B cell (primary cell): ENCODE data around the gene ANTXRL. TPM values are rescaled to one million over a fixed set of nuclear protein-coding genes. Genes with fewer than 3 reads are reported as not detected.

Source experiments
- ATAC-seq: fragments of 200-7000 bp; cut with Tn5 transposase; one replicate; pipeline ENCODE4 v1.10.0; 2021; ENCODE audit warnings: low read depth, mild to moderate bottlenecking, moderate number of reproducible peaks, moderate library complexity
- CTCF ChIA-PET: fragments of 350-600 bp; sonication (Branson Sonifier 250); formaldehyde crosslinking; loops from one replicate; lab custom pipeline; 2021; ENCODE audit warnings: antibody characterized with exemption, inconsistent platforms; lab: Charles Lee
- POLR2A ChIA-PET: fragments of 350-600 bp; sonication (Branson Sonifier 250); formaldehyde crosslinking; loops from one replicate; lab custom pipeline; 2021; ENCODE audit warnings: antibody characterized with exemption; lab: Charles Lee
- DNase-seq: peaks from one replicate; pipeline ENCODE4 v3.0.0; 2013
- H2AFZ ChIP-seq: 2 replicates; pipeline ENCODE4 v1.6.1; 2012; ENCODE audit warnings: mild to moderate bottlenecking, low read depth, low read length; ENCODE audit not compliant: insufficient read depth, poor library complexity, severe bottlenecking
- H3K27ac ChIP-seq, 2 donors: 1 replicate in 1 of 2; 2 replicates in 1 of 2; pipeline ENCODE4 v1.5.1; 2012 to 2013; ENCODE audit warnings: low read length in 2 of 2, mild to moderate bottlenecking in 2 of 2, moderate library complexity in 1 of 2
- H3K27me3 ChIP-seq, 4 experiments: fragments of 200-600 bp in 1 of 4; sonication (generic) in 1 of 4; replicated peaks in 1 of 4; 1 replicate in 2 of 4; 2 replicates in 2 of 4; pipeline versions ENCODE4 v1.6.1 to v1.7.0; 2013 to 2016; ENCODE audit warnings: low read length in 3 of 4, mild to moderate bottlenecking in 2 of 4, mixed read lengths in 1 of 4, moderate library complexity in 1 of 4; ENCODE audit not compliant: insufficient read depth in 4 of 4, control insufficient read depth in 3 of 4; ENCODE audit errors: control extremely low read depth in 1 of 4
- H3K36me3 ChIP-seq, 2 experiments: replicated peaks in 1 of 2; 1 replicate in 1 of 2; 2 replicates in 1 of 2; pipeline versions ENCODE4 v1.6.1 to v1.7.1; 2013; ENCODE audit warnings: low read length in 1 of 2; ENCODE audit not compliant: insufficient read depth in 2 of 2, control insufficient read depth in 1 of 2; ENCODE audit errors: control extremely low read depth in 1 of 2, extremely low read depth in 1 of 2
- H3K4me1 ChIP-seq, 2 donors: fragments of 200-600 bp in 1 of 2; sonication (generic) in 1 of 2; 1 replicate in 1 of 2; 2 replicates in 1 of 2; pipeline versions ENCODE4 v1.5.1 to v1.6.1; 2013 to 2017; ENCODE audit warnings: low read length in 2 of 2; ENCODE audit not compliant: control insufficient read depth in 2 of 2, insufficient read depth in 2 of 2
- H3K4me2 ChIP-seq: replicated peaks from 2 replicates; pipeline ENCODE3; 2012; ENCODE audit warnings: mild to moderate bottlenecking, low read depth, low read length; ENCODE audit not compliant: poor library complexity, severe bottlenecking
- H3K4me3 ChIP-seq, 5 experiments: fragments of 200-600 bp in 1 of 5; sonication (generic) in 1 of 5; 1 replicate in 3 of 5; 2 replicates in 2 of 5; pipeline versions ENCODE4 v1.5.1 to v1.7.0; 2011 to 2016; ENCODE audit warnings: low read length in 4 of 5, mild to moderate bottlenecking in 4 of 5, low read depth in 2 of 5, control low read depth in 1 of 5, moderate library complexity in 1 of 5; ENCODE audit not compliant: insufficient read depth in 1 of 5; ENCODE audit errors: control extremely low read depth in 1 of 5, extremely low read depth in 1 of 5
- H3K79me2 ChIP-seq: fragments of 200-600 bp; sonication (generic); one replicate; pipeline ENCODE4 v1.6.0; 2016; ENCODE audit warnings: low read length; ENCODE audit not compliant: control insufficient read depth, insufficient read depth
- H3K9ac ChIP-seq: fragments of 200-600 bp; sonication (generic); 2 replicates; pipeline ENCODE4 v1.6.1; 2017; ENCODE audit warnings: mild to moderate bottlenecking, low read length, moderate library complexity
- H3K9me3 ChIP-seq, 3 donors: one replicate each; pipeline versions ENCODE4 v1.6.1 to v1.7.1; 2013; ENCODE audit warnings: low read length in 2 of 3; ENCODE audit not compliant: control insufficient read depth in 2 of 3, insufficient read depth in 1 of 3; ENCODE audit errors: control extremely low read depth in 1 of 3
- H4K20me1 ChIP-seq: 2 replicates; pipeline ENCODE4 v1.6.0; 2012; ENCODE audit warnings: mild to moderate bottlenecking, low read length; ENCODE audit not compliant: insufficient read depth, control insufficient read depth, poor library complexity, severe bottlenecking
- H3K27ac Mint-ChIP-seq: one replicate; pipeline ENCODE4 v1.8.0; 2021; ENCODE audit warnings: mixed read lengths
- H3K27me3 Mint-ChIP-seq: one replicate; pipeline ENCODE4 v1.8.0; 2021; ENCODE audit warnings: mixed read lengths
- H3K4me1 Mint-ChIP-seq: one replicate; pipeline ENCODE4 v1.8.0; 2021; ENCODE audit warnings: mixed read lengths
- H3K4me3 Mint-ChIP-seq: one replicate; pipeline ENCODE4 v1.8.0; 2021; ENCODE audit warnings: mixed read lengths
- H3K9me3 Mint-ChIP-seq: one replicate; pipeline ENCODE4 v1.8.0; 2022; ENCODE audit warnings: mixed read lengths; ENCODE audit not compliant: insufficient read depth
- CTCF ChIP-seq: fragments of 200-600 bp; IDR thresholded peaks from one replicate; pipeline ENCODE4 v1.8.0; 2022; ENCODE audit warnings: antibody characterized with exemption, mild to moderate bottlenecking
- EZH2 ChIP-seq: IDR thresholded peaks from 2 replicates; pipeline ENCODE4 v1.6.1; 2012; ENCODE audit warnings: borderline replicate concordance, low read depth, mild to moderate bottlenecking, moderate library complexity, low read length; ENCODE audit not compliant: insufficient read depth, poor library complexity, severe bottlenecking
- WGBS: methylation state at CpG from one replicate; pipeline ENCODE4 v1.1.5; 2013; ENCODE audit warnings: missing lambda C conversion rate; ENCODE audit not compliant: insufficient coverage; 5-methylcytosine and 5-hydroxymethylcytosine counted together
- intact Hi-C: fragments of 100-400 bp; cut with micrococcal nuclease; formaldehyde crosslinking; loops from one replicate; pipeline ENCODE4 v1.10.0; 2022
- polyA minus RNA-seq: library from RNA; depleted of rRNA, polyadenylated mRNA; stranded (reverse); fragments of >200 nt; gene quantifications from 2 replicates; pipeline ENCODE4 v1.2.3, GENCODE V29; 2012
- polyA plus RNA-seq: library from polyadenylated mRNA; depleted of rRNA; stranded (reverse); fragments of >200 nt; gene quantifications from 2 replicates; pipeline ENCODE4 v1.2.3, GENCODE V29; 2012
- total RNA-seq, 2 donors: library from RNA; stranded (reverse); fragments of 120-200 nt in 1 of 2; gene quantifications; 1 replicate in 1 of 2; 2 replicates in 1 of 2; pipeline versions ENCODE4 v1.2.3 to v1.2.4, GENCODE V29; 2013 to 2022

ANTXRL gene
- total RNA-seq: not detected in 2 replicates
- total RNA-seq (2013): not detected
- polyA plus RNA-seq: not detected in 2 replicates
- polyA minus RNA-seq: not detected in 2 replicates

- intact Hi-C loops: no loop called here
- ChIA-PET CTCF (no interaction called here), POLR2A (no interaction called here)
- Mint-ChIP-seq H3K4me3 (no peak within 1 kb of the TSS), H3K27ac (no peak within 1 kb of the TSS), H3K27me3 (peaks cover 56% of the 10 kb centered on the region), H3K9me3 (no peaks in the 10 kb centered on the region), H3K4me1 (peaks cover 14% of the 10 kb centered on the region)
- no peak for DNase-seq
- H3K36me3 ChIP-seq: no peaks in the 10 kb centered on the region
- no peaks in the 10 kb centered on the region for H3K9me3 ChIP-seq
- TF ChIP-seq EZH2 (no peak), CTCF (no peak)
- 93% methylated on average over 8 of the region's 8 CpGs for WGBS
- H3K27ac ChIP-seq: no peak within 1 kb of the TSS
- no peak within 1 kb of the TSS for H3K4me3 ChIP-seq
- ATAC-seq: no peak
- H3K79me2 ChIP-seq: no peaks in the 10 kb centered on the region
- H3K4me1 ChIP-seq: peaks cover 11 to 20% of the 10 kb centered on the region in 2 donors
- H2AFZ ChIP-seq: no peak within 1 kb of the TSS
- no peak within 1 kb of the TSS for H3K9ac ChIP-seq
- H3K4me2 ChIP-seq: no peak within 1 kb of the TSS
- H4K20me1 ChIP-seq: no peaks in the 10 kb centered on the region
- H3K27me3 ChIP-seq: peaks cover 0 to 24% (median 10%) of the 10 kb centered on the region in 4 experiments
Observed at GRCh38 chr10:46286991-46287693, at the start of gene ANTXRL. TSS of gene ANTXRL (plus strand) at chr10:46286997. CDS start at chr10:46287263, 266 bp downstream.

- intact Hi-C loops: no loop called here
- Histone ChIP-seq H3K79me2 (peaks cover 20% of the 10 kb centered on the region), H2AFZ (no peak overlapping the region), H4K20me1 (peaks cover 21% of the 10 kb centered on the region), H3K4me1 (no peaks in the 10 kb centered on the region), H3K27me3 (no peaks in the 10 kb centered on the region), H3K36me3 (peaks cover 0 to 4% of the 10 kb centered on the region in 2 experiments), H3K27ac (no peak overlapping the region), H3K4me3 (no peak overlapping the region), H3K4me2 (no peak overlapping the region), H3K9me3 (peaks cover 7 to 12% (median 9%) of the 10 kb centered on the region in 3 donors), H3K9ac (no peak overlapping the region)
- POLR2A ChIA-PET: no interaction called here
- TF ChIP-seq CTCF (no peak), EZH2 (no peak)
- Mint-ChIP-seq H3K9me3 (peaks cover 9% of the 10 kb centered on the region), H3K4me1 (no peaks in the 10 kb centered on the region), H3K4me3 (no peak overlapping the region), H3K27ac (no peak overlapping the region), H3K27me3 (peaks cover 10% of the 10 kb centered on the region)
- CTCF ChIA-PET: no interaction called here
- no peak for ATAC-seq
- no peak for DNase-seq
- 94% methylated on average over 2 of the region's 3 CpGs for WGBS
Observed at GRCh38 chr10:46237815-46238510, 48.8 kb upstream of the ANTXRL start.
